Smooth muscle cell (in vitro differentiated cells): ENCODE results near the gene ELP4. TPM values are rescaled to one million over a fixed set of nuclear protein-coding genes. Genes with fewer than 3 reads are reported as not detected.

ENCODE experiments used
- DNase-seq: peaks from one replicate; lab custom pipeline; 2025; ENCODE audit not compliant: unreplicated experiment; lab: John Stamatoyannopoulos, UW
- H2AFZ ChIP-seq: fragments of 200-600 bp; sonication (generic); 2 replicates; pipeline ENCODE4 v1.6.0; 2016; ENCODE audit warnings: antibody characterized with exemption, low read depth, mild to moderate bottlenecking
- H3F3A ChIP-seq: fragments of 200-600 bp; sonication (generic); 2 replicates; pipeline ENCODE4 v1.6.0; 2017; ENCODE audit warnings: antibody characterized with exemption, low read depth
- H3K27ac ChIP-seq: fragments of 200-600 bp; sonication (generic); 2 replicates; pipeline ENCODE4 v1.5.1; 2016; ENCODE audit warnings: low read depth, mild to moderate bottlenecking
- H3K27me3 ChIP-seq: fragments of 200-600 bp; sonication (generic); 2 replicates; pipeline ENCODE4 v1.6.1; 2016; ENCODE audit warnings: low read depth, mild to moderate bottlenecking
- H3K36me3 ChIP-seq: fragments of 200-600 bp; sonication (generic); 2 replicates; pipeline ENCODE4 v1.5.1; 2016; ENCODE audit warnings: low read depth
- H3K4me1 ChIP-seq: fragments of 200-600 bp; sonication (generic); 2 replicates; pipeline ENCODE4 v1.5.1; 2016; ENCODE audit warnings: low read depth
- H3K4me2 ChIP-seq: fragments of 200-600 bp; sonication (generic); 2 replicates; pipeline ENCODE4 v1.6.0; 2016; ENCODE audit warnings: mild to moderate bottlenecking
- H3K4me3 ChIP-seq: fragments of 200-600 bp; sonication (generic); 2 replicates; pipeline ENCODE4 v1.5.1; 2016; ENCODE audit warnings: mild to moderate bottlenecking
- H3K79me2 ChIP-seq: fragments of 200-600 bp; sonication (generic); 2 replicates; pipeline ENCODE4 v1.6.0; 2016; ENCODE audit warnings: low read depth, mild to moderate bottlenecking
- H3K9ac ChIP-seq: fragments of 200-600 bp; sonication (generic); 2 replicates; pipeline ENCODE4 v1.6.0; 2016; ENCODE audit warnings: low read depth
- H3K9me3 ChIP-seq: fragments of 200-600 bp; sonication (generic); replicated peaks from 2 replicates; pipeline ENCODE4 v1.5.1; 2016; ENCODE audit warnings: low read depth
- H4K20me1 ChIP-seq: fragments of 200-600 bp; sonication (generic); 2 replicates; pipeline ENCODE4 v1.6.0; 2016; ENCODE audit warnings: low read depth
- WGBS: methylation state at CpG from one replicate; pipeline ENCODE4 v1.1.7; 2016; ENCODE audit warnings: low lambda C conversion rate; 5-methylcytosine and 5-hydroxymethylcytosine counted together
- polyA plus RNA-seq: library from polyadenylated mRNA; unstranded; fragments of >200 nt; fragmentation: Nextera tagmentation; extraction: Ambion mirVana; gene quantifications from 2 replicates; pipeline ENCODE4 v1.2.1, GENCODE V29; 2016
- total RNA-seq: library from RNA; depleted of rRNA; stranded (reverse); fragments of >200 nt; gene quantifications from 2 replicates; pipeline ENCODE4 v1.2.3, GENCODE V29; 2014
- TF ChIP-seq, protein P1 (sequence below): fragments of 200-600 bp; sonication (generic); IDR thresholded peaks from 2 replicates; pipeline ENCODE4 v1.5.1; 2017; ENCODE audit warnings: borderline replicate concordance, mild to moderate bottlenecking, antibody characterized with exemption; ENCODE audit not compliant: insufficient read depth, poor library complexity, severe bottlenecking

The ELP4 gene
- total and polyA plus RNA-seq, 2 experiments from 2014 or later, result 19.5 to 28.4 TPM

DNA sequence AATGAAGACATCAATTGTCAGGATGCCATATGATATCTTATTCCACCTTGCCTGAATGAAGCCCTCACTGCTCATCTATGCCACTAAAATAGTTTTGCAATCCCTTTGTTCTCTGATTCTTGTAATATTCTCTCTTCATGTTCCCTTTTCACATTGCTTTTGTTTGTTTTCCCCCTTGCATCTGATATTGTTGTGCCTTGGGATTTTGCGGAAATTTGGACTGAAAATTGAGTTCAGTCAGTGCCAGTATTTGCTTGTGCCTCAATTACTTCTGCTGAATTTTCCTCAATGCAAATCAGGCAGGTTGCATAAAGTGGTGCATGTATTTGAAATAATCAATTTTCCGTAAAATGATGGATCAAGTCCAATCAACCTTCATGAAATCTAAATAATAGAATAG, 203.3 kb downstream of the ELP4 start:
- H2AFZ ChIP-seq, result no peak overlapping the region
- no peaks in the 10 kb centered on the region for H3K79me2 ChIP-seq
- TF ChIP-seq, protein P1, sequence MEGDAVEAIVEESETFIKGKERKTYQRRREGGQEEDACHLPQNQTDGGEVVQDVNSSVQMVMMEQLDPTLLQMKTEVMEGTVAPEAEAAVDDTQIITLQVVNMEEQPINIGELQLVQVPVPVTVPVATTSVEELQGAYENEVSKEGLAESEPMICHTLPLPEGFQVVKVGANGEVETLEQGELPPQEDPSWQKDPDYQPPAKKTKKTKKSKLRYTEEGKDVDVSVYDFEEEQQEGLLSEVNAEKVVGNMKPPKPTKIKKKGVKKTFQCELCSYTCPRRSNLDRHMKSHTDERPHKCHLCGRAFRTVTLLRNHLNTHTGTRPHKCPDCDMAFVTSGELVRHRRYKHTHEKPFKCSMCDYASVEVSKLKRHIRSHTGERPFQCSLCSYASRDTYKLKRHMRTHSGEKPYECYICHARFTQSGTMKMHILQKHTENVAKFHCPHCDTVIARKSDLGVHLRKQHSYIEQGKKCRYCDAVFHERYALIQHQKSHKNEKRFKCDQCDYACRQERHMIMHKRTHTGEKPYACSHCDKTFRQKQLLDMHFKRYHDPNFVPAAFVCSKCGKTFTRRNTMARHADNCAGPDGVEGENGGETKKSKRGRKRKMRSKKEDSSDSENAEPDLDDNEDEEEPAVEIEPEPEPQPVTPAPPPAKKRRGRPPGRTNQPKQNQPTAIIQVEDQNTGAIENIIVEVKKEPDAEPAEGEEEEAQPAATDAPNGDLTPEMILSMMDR, result no peak
- no peaks in the 10 kb centered on the region for H3K36me3 ChIP-seq
- H3K27ac ChIP-seq, result no peak overlapping the region
- DNase-seq, result no peak
- no peaks in the 10 kb centered on the region for H3K4me1 ChIP-seq
- 89% methylated on average over 2 of the region's 2 CpGs for WGBS
- no peaks in the 10 kb centered on the region for H3F3A ChIP-seq
- no peaks in the 10 kb centered on the region for H3K9me3 ChIP-seq
- H3K4me2 ChIP-seq, result no peak overlapping the region
- H3K9ac ChIP-seq, result no peak overlapping the region
- no peaks in the 10 kb centered on the region for H4K20me1 ChIP-seq
- no peaks in the 10 kb centered on the region for H3K27me3 ChIP-seq
- H3K4me3 ChIP-seq, result no peak overlapping the region

DNA sequence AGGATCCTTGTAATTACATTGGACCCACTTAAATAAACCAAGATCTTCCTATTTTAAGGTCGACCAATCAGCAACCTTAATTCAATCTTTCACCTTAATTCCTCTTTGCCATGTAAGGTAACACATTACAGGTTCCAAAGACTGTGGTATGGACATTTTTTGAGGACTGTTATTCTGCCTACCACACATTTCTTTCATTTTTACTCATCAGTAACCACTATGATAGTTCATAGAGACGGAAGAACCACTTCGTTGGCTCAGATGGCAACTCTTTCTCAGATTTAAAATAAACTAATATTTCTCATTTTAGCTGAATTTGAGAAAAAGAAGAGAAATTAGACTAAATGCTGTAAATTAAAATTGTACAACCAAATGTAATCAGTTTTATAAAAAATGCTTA, 205.3 kb downstream of the ELP4 start:
- no peaks in the 10 kb centered on the region for H3F3A ChIP-seq
- no peaks in the 10 kb centered on the region for H3K36me3 ChIP-seq
- no peak overlapping the region for H3K4me2 ChIP-seq
- WGBS, result 95% methylated on average over 3 of the region's 3 CpGs
- H3K27me3 ChIP-seq, result no peaks in the 10 kb centered on the region
- H3K9ac ChIP-seq, result no peak overlapping the region
- no peak overlapping the region for H2AFZ ChIP-seq
- DNase-seq, result no peak
- no peaks in the 10 kb centered on the region for H3K9me3 ChIP-seq
- H4K20me1 ChIP-seq, result no peaks in the 10 kb centered on the region
- H3K79me2 ChIP-seq, result no peaks in the 10 kb centered on the region
- TF ChIP-seq, protein P1, result no peak
- no peak overlapping the region for H3K4me3 ChIP-seq
- no peak overlapping the region for H3K27ac ChIP-seq
- H3K4me1 ChIP-seq, result peaks cover 4% of the 10 kb centered on the region

GRCh38 chr11:31720225-31720624, 210.7 kb downstream of the ELP4 start:
- H3K36me3 ChIP-seq, result no peaks in the 10 kb centered on the region
- DNase-seq, result no peak
- H3K4me3 ChIP-seq, result no peak overlapping the region
- H3K27ac ChIP-seq, result no peak overlapping the region
- no peaks in the 10 kb centered on the region for H3K9me3 ChIP-seq
- no peaks in the 10 kb centered on the region for H3K27me3 ChIP-seq
- H3K4me2 ChIP-seq, result no peak overlapping the region
- no peaks in the 10 kb centered on the region for H3F3A ChIP-seq
- TF ChIP-seq, protein P1, result no peak
- no peak overlapping the region for H3K9ac ChIP-seq
- WGBS, result 56% methylated on average over 2 of the region's 2 CpGs
- no peak overlapping the region for H2AFZ ChIP-seq
- H4K20me1 ChIP-seq, result no peaks in the 10 kb centered on the region
- H3K4me1 ChIP-seq, result peaks cover 7% of the 10 kb centered on the region
- no peaks in the 10 kb centered on the region for H3K79me2 ChIP-seq

GRCh38 chr11:31720671-31721365, 211.3 kb downstream of the ELP4 start:
- TF ChIP-seq, protein P1, result no peak
- H3K9me3 ChIP-seq, result no peaks in the 10 kb centered on the region
- no peaks in the 10 kb centered on the region for H4K20me1 ChIP-seq
- no peak overlapping the region for H3K4me2 ChIP-seq
- DNase-seq, result no peak
- no peak overlapping the region for H2AFZ ChIP-seq
- H3K4me1 ChIP-seq, result peaks cover 7% of the 10 kb centered on the region
- no peak overlapping the region for H3K27ac ChIP-seq
- H3K36me3 ChIP-seq, result no peaks in the 10 kb centered on the region
- H3K4me3 ChIP-seq, result no peak overlapping the region
- H3K27me3 ChIP-seq, result no peaks in the 10 kb centered on the region
- H3F3A ChIP-seq, result no peaks in the 10 kb centered on the region
- no peaks in the 10 kb centered on the region for H3K79me2 ChIP-seq
- WGBS, result 74% methylated on average over 3 of the region's 3 CpGs
- no peak overlapping the region for H3K9ac ChIP-seq
